ENCODE results near the gene CCDC158. TPM values are rescaled to one million over a fixed set of nuclear protein-coding genes. Genes with fewer than 3 reads are reported as not detected.
"Not testable (repeated sequence)": the region's sequence is repeated elsewhere in the genome, so short reads cannot be mapped to it uniquely, and the experiment has no call there.

CCDC158 gene
- total RNA-seq, 1 donor, result 0.36 TPM

- no peak overlapping the region for H3K4me3 ChIP-seq (ENCODE audit: insufficient read depth, low read length)
- H3K79me2 ChIP-seq (ENCODE audit: insufficient read depth, low read length), result no peaks in the 10 kb centered on the region
- peaks cover under 1% of the 10 kb centered on the region for H4K20me1 ChIP-seq (ENCODE audit: insufficient read depth, low read length)
- no peak overlapping the region for H3K27ac ChIP-seq (ENCODE audit: low read depth, low read length)
- no peaks in the 10 kb centered on the region for H3K9me3 ChIP-seq (ENCODE audit: low read depth, low read length)
- H3K36me3 ChIP-seq (ENCODE audit: insufficient read depth, low read length), result no peaks in the 10 kb centered on the region
- TF ChIP-seq, protein P1, sequence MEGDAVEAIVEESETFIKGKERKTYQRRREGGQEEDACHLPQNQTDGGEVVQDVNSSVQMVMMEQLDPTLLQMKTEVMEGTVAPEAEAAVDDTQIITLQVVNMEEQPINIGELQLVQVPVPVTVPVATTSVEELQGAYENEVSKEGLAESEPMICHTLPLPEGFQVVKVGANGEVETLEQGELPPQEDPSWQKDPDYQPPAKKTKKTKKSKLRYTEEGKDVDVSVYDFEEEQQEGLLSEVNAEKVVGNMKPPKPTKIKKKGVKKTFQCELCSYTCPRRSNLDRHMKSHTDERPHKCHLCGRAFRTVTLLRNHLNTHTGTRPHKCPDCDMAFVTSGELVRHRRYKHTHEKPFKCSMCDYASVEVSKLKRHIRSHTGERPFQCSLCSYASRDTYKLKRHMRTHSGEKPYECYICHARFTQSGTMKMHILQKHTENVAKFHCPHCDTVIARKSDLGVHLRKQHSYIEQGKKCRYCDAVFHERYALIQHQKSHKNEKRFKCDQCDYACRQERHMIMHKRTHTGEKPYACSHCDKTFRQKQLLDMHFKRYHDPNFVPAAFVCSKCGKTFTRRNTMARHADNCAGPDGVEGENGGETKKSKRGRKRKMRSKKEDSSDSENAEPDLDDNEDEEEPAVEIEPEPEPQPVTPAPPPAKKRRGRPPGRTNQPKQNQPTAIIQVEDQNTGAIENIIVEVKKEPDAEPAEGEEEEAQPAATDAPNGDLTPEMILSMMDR (IDR thresholded peaks at IDR 0.05; ENCODE audit: extremely low read depth, low read depth, low read length), result no peak
- no peak overlapping the region for H3K4me2 ChIP-seq (ENCODE audit: insufficient read depth, low read length)
- no peak for DNase-seq (ENCODE audit: insufficient read length, low spot score, missing footprints)
- H3K27me3 ChIP-seq (ENCODE audit: insufficient read depth, low read length), result no peaks in the 10 kb centered on the region
- H3K4me1 ChIP-seq (ENCODE audit: insufficient read depth, low read length), result peaks cover 6% of the 10 kb centered on the region
- no peak overlapping the region for H2AFZ ChIP-seq (ENCODE audit: low read length)
Measured at GRCh38 chr4:76296286-76296820, 124.6 kb downstream of the CCDC158 start.

- DNase-seq (ENCODE audit: insufficient read length, low spot score, missing footprints), result no peak
- H3K27ac ChIP-seq (ENCODE audit: low read depth, low read length), result no peak overlapping the region
- H3K4me2 ChIP-seq (ENCODE audit: insufficient read depth, low read length), result no peak overlapping the region
- no peaks in the 10 kb centered on the region for H3K79me2 ChIP-seq (ENCODE audit: insufficient read depth, low read length)
- no peaks in the 10 kb centered on the region for H3K36me3 ChIP-seq (ENCODE audit: insufficient read depth, low read length)
- H3K4me3 ChIP-seq (ENCODE audit: insufficient read depth, low read length), result no peak overlapping the region
- H3K27me3 ChIP-seq (ENCODE audit: insufficient read depth, low read length), result no peaks in the 10 kb centered on the region
- H3K4me1 ChIP-seq (ENCODE audit: insufficient read depth, low read length), result no peaks in the 10 kb centered on the region
- TF ChIP-seq, protein P1 (IDR thresholded peaks at IDR 0.05; ENCODE audit: extremely low read depth, low read depth, low read length), result no peak
- no peak overlapping the region for H2AFZ ChIP-seq (ENCODE audit: low read length)
- H4K20me1 ChIP-seq (ENCODE audit: insufficient read depth, low read length), result no peaks in the 10 kb centered on the region
- no peaks in the 10 kb centered on the region for H3K9me3 ChIP-seq (ENCODE audit: low read depth, low read length)
Measured at GRCh38 chr4:76293772-76294171, 127.2 kb downstream of the CCDC158 start.

DNA sequence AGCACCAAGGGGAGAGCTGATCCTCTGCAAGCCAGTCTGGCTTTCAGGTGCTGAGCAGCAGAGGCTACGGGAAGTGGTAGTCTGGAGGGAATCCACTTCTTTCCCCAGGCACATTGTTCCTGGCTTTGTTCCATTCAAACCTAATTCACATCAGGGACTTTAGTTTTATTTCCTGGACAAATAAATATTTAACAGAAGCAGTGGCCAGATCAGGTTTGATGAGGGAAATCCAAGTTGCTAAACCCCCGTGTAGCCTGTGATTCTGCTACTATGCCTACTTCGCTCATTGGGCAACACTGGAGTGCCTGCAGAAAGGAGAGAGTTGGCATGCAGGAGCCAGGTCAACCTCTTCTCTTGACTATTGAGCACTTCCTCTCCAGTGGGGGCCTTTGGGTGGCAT lies 128.2 kb downstream of the CCDC158 start:
- TF ChIP-seq, protein P1 (IDR thresholded peaks at IDR 0.05; ENCODE audit: extremely low read depth, low read depth, low read length), result no peak
- Histone ChIP-seq H3K9me3 (ENCODE audit: low read depth, low read length) (no peaks in the 10 kb centered on the region), H3K79me2 (ENCODE audit: insufficient read depth, low read length) (no peaks in the 10 kb centered on the region), H3K4me3 (ENCODE audit: insufficient read depth, low read length) (no peak overlapping the region), H3K27ac (ENCODE audit: low read depth, low read length) (no peak overlapping the region), H3K4me1 (ENCODE audit: insufficient read depth, low read length) (no peaks in the 10 kb centered on the region), H3K27me3 (ENCODE audit: insufficient read depth, low read length) (no peaks in the 10 kb centered on the region), H3K4me2 (ENCODE audit: insufficient read depth, low read length) (no peak overlapping the region), H3K36me3 (ENCODE audit: insufficient read depth, low read length) (no peaks in the 10 kb centered on the region), H4K20me1 (ENCODE audit: insufficient read depth, low read length) (no peaks in the 10 kb centered on the region), H2AFZ (ENCODE audit: low read length) (no peak overlapping the region)
- DNase-seq (ENCODE audit: insufficient read length, low spot score, missing footprints), result no peak

- H3K27ac ChIP-seq (ENCODE audit: low read depth, low read length); H3K79me2 ChIP-seq (ENCODE audit: insufficient read depth, low read length); H3K27me3 ChIP-seq (ENCODE audit: insufficient read depth, low read length): not testable (repeated sequence)
Measured at GRCh38 chr4:76287811-76288210, 133.1 kb downstream of the CCDC158 start.

More at GRCh38 chr4:76287811-76288210, 133.1 kb downstream of the CCDC158 start:
- not testable (repeated sequence) for H3K9me3 ChIP-seq (ENCODE audit: low read depth, low read length); H3K4me3 ChIP-seq (ENCODE audit: insufficient read depth, low read length); DNase-seq (ENCODE audit: insufficient read length, low spot score, missing footprints); H3K4me2 ChIP-seq (ENCODE audit: insufficient read depth, low read length); H3K4me1 ChIP-seq (ENCODE audit: insufficient read depth, low read length); H2AFZ ChIP-seq (ENCODE audit: low read length); H4K20me1 ChIP-seq (ENCODE audit: insufficient read depth, low read length); H3K36me3 ChIP-seq (ENCODE audit: insufficient read depth, low read length)
